GM12878 (cell line): ENCODE results near the gene BFSP1. TPM values are rescaled to one million over a fixed set of nuclear protein-coding genes. Genes with fewer than 3 reads are reported as not detected.

Source experiments
- ATAC-seq: fragments of 200-7000 bp; cut with Tn5 transposase; 3 replicates; pipeline ENCODE4 v1.9.1; 2020; ENCODE audit warnings: mild to moderate bottlenecking, moderate library complexity
- BruUV-seq: library from RNA; stranded (reverse); fragments of 400-500 nt; replicated peaks from 2 replicates; lab custom pipeline; 2021; lab: Mats Ljungman, UMichigan
- CTCF ChIA-PET: fragments of 300-600 bp; sonication (Branson Sonifier 250); formaldehyde crosslinking; extraction: SDS; loops from one replicate; lab custom pipeline; 2021; ENCODE audit warnings: inconsistent platforms; lab: Yijun Ruan, JAX
- POLR2A ChIA-PET: fragments of 350-600 bp; formaldehyde crosslinking; extraction: SDS; loops from one replicate; lab custom pipeline; 2021; ENCODE audit warnings: inconsistent platforms; lab: Charles Lee
- RAD21 ChIA-PET: fragments of 300-600 bp; sonication (Branson Sonifier 250); formaldehyde crosslinking; loops from one replicate; lab custom pipeline; 2023; ENCODE audit warnings: antibody characterized with exemption; ENCODE audit not compliant: unreplicated experiment; lab: Charles Lee
- SMC1A ChIA-PET: fragments of 300-600 bp; sonication (Branson Sonifier 250); formaldehyde crosslinking; loops from one replicate; lab custom pipeline; 2023; ENCODE audit not compliant: unreplicated experiment, uncharacterized antibody; lab: Charles Lee
- DNase-seq: peaks from one replicate; pipeline ENCODE4 v3.0.0-alpha.2; 2011; ENCODE audit warnings: low read depth, low spot score
- FAIRE-seq: peaks from 3 replicates; lab custom pipeline; 2011; peaks lifted over from hg19 to GRCh38; lab: Jason Lieb, UNC
- H2AFZ ChIP-seq: 2 replicates; pipeline ENCODE4 v1.6.0; 2011; ENCODE audit warnings: low read depth, low read length, control low read depth; ENCODE audit not compliant: control insufficient read depth
- H3K27ac ChIP-seq: 2 replicates; pipeline ENCODE4 v1.5.1; 2011; ENCODE audit warnings: control low read depth; ENCODE audit not compliant: control insufficient read depth, insufficient read depth
- H3K27me3 ChIP-seq, 2 experiments: replicated peaks in 1 of 2; 2 replicates each; pipeline versions ENCODE4 v1.6.0 to v1.6.1; 2011; ENCODE audit warnings: low read length in 1 of 2; ENCODE audit not compliant: control insufficient read depth in 2 of 2, insufficient read depth in 2 of 2
- H3K36me3 ChIP-seq, 2 experiments: 2 replicates each; pipeline ENCODE4 v1.5.1; 2011; ENCODE audit warnings: low read length in 1 of 2; ENCODE audit not compliant: control insufficient read depth in 2 of 2, insufficient read depth in 2 of 2
- H3K4me1 ChIP-seq: 2 replicates; pipeline ENCODE4 v1.6.1; 2011; ENCODE audit warnings: mild to moderate bottlenecking, low read length, moderate library complexity, mixed read lengths; ENCODE audit not compliant: control insufficient read depth, insufficient read depth
- H3K4me2 ChIP-seq: 2 replicates; pipeline ENCODE4 v1.6.0; 2011; ENCODE audit warnings: control low read depth; ENCODE audit not compliant: control insufficient read depth, insufficient read depth
- H3K4me3 ChIP-seq: fragments of 200-600 bp; sonication (generic); 2 replicates; pipeline ENCODE4 v1.5.1; 2016
- H3K79me2 ChIP-seq: 2 replicates; pipeline ENCODE4 v1.6.0; 2011; ENCODE audit warnings: low read length; ENCODE audit not compliant: control insufficient read depth, insufficient read depth
- H3K9ac ChIP-seq: 2 replicates; pipeline ENCODE4 v1.8.0; 2011; ENCODE audit warnings: low read length, control low read depth, mixed read lengths; ENCODE audit not compliant: control insufficient read depth, insufficient read depth
- H3K9me3 ChIP-seq: replicated peaks from 3 replicates; pipeline ENCODE4 v1.5.1; 2011; ENCODE audit warnings: mild to moderate bottlenecking, low read length; ENCODE audit not compliant: control insufficient read depth, insufficient read depth
- H4K20me1 ChIP-seq: 2 replicates; pipeline ENCODE4 v1.6.0; 2011; ENCODE audit not compliant: control insufficient read depth, insufficient read depth
- DPF2 ChIP-seq: fragments of 450-650 bp; IDR thresholded peaks from 2 replicates; pipeline ENCODE4 v1.6.1; 2017; ENCODE audit warnings: mild to moderate bottlenecking
- EP300 ChIP-seq, 2 experiments: fragments of 150-350 bp in 1 of 2; IDR thresholded peaks; 2 replicates each; pipeline ENCODE4 v1.6.1; 2011 to 2012; ENCODE audit warnings: low read depth in 2 of 2, low read length in 2 of 2, borderline replicate concordance in 1 of 2, improper control_type of control experiment in 1 of 2, inconsistent platforms in 1 of 2; ENCODE audit not compliant: control insufficient read depth in 1 of 2
- EZH2 ChIP-seq: IDR thresholded peaks from 2 replicates; pipeline ENCODE4 v1.6.1; 2012; ENCODE audit warnings: low read depth, mild to moderate bottlenecking, control low read depth, inconsistent platforms, low read length, borderline replicate concordance; ENCODE audit not compliant: control insufficient read depth
- LARP7 ChIP-seq: fragments of 450-650 bp; IDR thresholded peaks from 2 replicates; pipeline ENCODE4 v1.6.1; 2017; ENCODE audit warnings: mild to moderate bottlenecking
- MXI1 ChIP-seq: fragments of 150-350 bp; IDR thresholded peaks from 2 replicates; pipeline ENCODE4 v1.6.1; 2011; ENCODE audit warnings: low read depth, mild to moderate bottlenecking, inconsistent platforms, low read length, improper control_type of control experiment
- POU2F2 ChIP-seq: IDR thresholded peaks from 3 replicates; pipeline ENCODE4 v1.6.1; 2011; ENCODE audit warnings: low read depth, mild to moderate bottlenecking, low read length, borderline replicate concordance
- RAD21 ChIP-seq: IDR thresholded peaks from 2 replicates; pipeline ENCODE4 v1.6.1; 2011; ENCODE audit warnings: mild to moderate bottlenecking, low read depth, low read length, moderate library complexity; ENCODE audit not compliant: insufficient read depth
- RBBP5 ChIP-seq: fragments of 200-600 bp; sonication (generic); conservative IDR thresholded peaks from 2 replicates; pipeline ENCODE4 v1.6.1; 2016
- RUNX3 ChIP-seq: IDR thresholded peaks from 2 replicates; pipeline ENCODE4 v1.6.1; 2012; ENCODE audit warnings: low read length, inconsistent platforms
- SMC3 ChIP-seq: IDR thresholded peaks from 2 replicates; pipeline ENCODE4 v1.6.1; 2011; ENCODE audit warnings: low read length, improper control_type of control experiment, borderline replicate concordance
- ZNF217 ChIP-seq: fragments of 450-650 bp; IDR thresholded peaks from 2 replicates; pipeline ENCODE4 v1.6.1; 2017; ENCODE audit warnings: antibody characterized with exemption, mild to moderate bottlenecking
- ZNF622 ChIP-seq: fragments of 450-650 bp; IDR thresholded peaks from 2 replicates; pipeline ENCODE4 v1.6.1; 2017; ENCODE audit warnings: mild to moderate bottlenecking, inconsistent platforms
- ZSCAN29 ChIP-seq: fragments of 450-650 bp; IDR thresholded peaks from 2 replicates; pipeline ENCODE4 v1.6.1; 2017; ENCODE audit warnings: mild to moderate bottlenecking, moderate library complexity
- WGBS: methylation state at CpG from one replicate; pipeline ENCODE4 v1.1.6; 2016; ENCODE audit warnings: low lambda C conversion rate; ENCODE audit not compliant: insufficient replicate concordance, insufficient coverage; ENCODE audit errors: missing lambda C conversion rate; 5-methylcytosine and 5-hydroxymethylcytosine counted together
- in situ Hi-C: fragments of 300-500 bp; cut with MboI; formaldehyde crosslinking; loops from 9 replicates; pipeline ENCODE4 v1.14.3; 2018; ENCODE audit warnings: mixed read lengths
- intact Hi-C: fragments of 100-400 bp; cut with micrococcal nuclease; formaldehyde crosslinking; loops from one replicate; pipeline ENCODE4 v1.14.2; 2022; ENCODE audit not compliant: unreplicated experiment
- polyA plus RNA-seq, 11 experiments: library from polyadenylated mRNA; depleted of rRNA in 4 of 11; unstranded in 6 of 11; stranded (reverse) in 5 of 11; fragments of >200 nt; fragmentation: Nextera tagmentation in 4 of 11; fragmentation: Illumina TruSeq in 1 of 11; extraction: Ambion mirVana in 4 of 11; extraction: Trizol in 1 of 11; gene quantifications; 1 replicate in 1 of 11; 2 replicates in 10 of 11; pipeline versions ENCODE4 v1.2.1 to v1.2.3, GENCODE V29; 2011 to 2016; ENCODE audit warnings: inconsistent platforms in 2 of 11, missing spikeins in 2 of 11, low read depth in 1 of 11
- total RNA-seq, 4 experiments: library from RNA; depleted of rRNA in 3 of 4; stranded (reverse); fragments of >200 nt in 3 of 4; fragmentation: Illumina TruSeq in 1 of 4; extraction: Trizol in 1 of 4; gene quantifications; 2 replicates each; pipeline versions ENCODE4 v1.2.1 to v1.2.3, GENCODE V29; 2013 to 2021
- TF ChIP-seq, protein P1 (sequence below): IDR thresholded peaks from 2 replicates; pipeline ENCODE4 v1.6.1; 2012; ENCODE audit warnings: low read depth, low read length, improper control_type of control experiment
- TF ChIP-seq, protein P2 (sequence below): fragments of 450-650 bp; IDR thresholded peaks from 2 replicates; pipeline ENCODE4 v1.6.1; 2018; ENCODE audit warnings: mild to moderate bottlenecking, low read depth, moderate library complexity; ENCODE audit not compliant: partially characterized antibody
- TF ChIP-seq, protein P3 (sequence below), 3 experiments: IDR thresholded peaks in 2 of 3; conservative IDR thresholded peaks in 1 of 3; 2 replicates each; pipeline ENCODE4 v1.5.1; 2011; ENCODE audit warnings: low read depth in 3 of 3, low read length in 3 of 3, mild to moderate bottlenecking in 3 of 3, control low read depth in 2 of 3, moderate library complexity in 2 of 3, inconsistent platforms in 1 of 3, mixed read lengths in 1 of 3; ENCODE audit not compliant: control insufficient read depth in 2 of 3, insufficient read depth in 1 of 3; ENCODE audit errors: extremely low read depth in 1 of 3

The BFSP1 gene
- total and polyA plus RNA-seq, 10 of the 15 experiments (the other 5 are each of a cell fraction or from before 2014, with no cell fraction given) = 0.06 to 0.22 (median 0.11) TPM; not detected in 3

DNA sequence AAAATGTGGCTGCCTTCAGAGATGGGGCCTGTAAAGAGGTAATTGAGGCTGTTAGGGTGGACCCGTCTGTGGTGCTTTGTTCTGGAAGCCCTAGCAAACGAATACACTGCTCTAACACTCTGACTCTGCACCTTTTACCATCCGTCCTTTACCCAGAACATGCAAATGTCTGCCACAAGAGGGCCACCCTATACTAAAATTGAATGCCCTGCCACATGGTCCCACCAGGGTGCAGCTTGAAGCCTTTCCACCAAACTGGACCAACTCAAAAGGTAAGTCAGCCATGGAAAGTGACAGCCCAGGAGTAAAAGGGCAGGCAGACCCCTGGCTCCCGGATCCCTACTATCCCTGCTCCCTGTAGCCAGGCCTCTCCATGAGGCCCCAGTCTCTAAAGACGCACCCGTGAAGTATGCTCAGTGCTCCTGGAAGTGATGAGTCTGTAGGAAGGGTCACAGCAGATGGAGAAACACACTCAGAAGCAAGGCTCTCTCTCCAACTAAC is 5.8 kb upstream of the BFSP1 start:
- Histone ChIP-seq H3K27me3 (no peaks in the 10 kb centered on the region), H3K9me3 (no peaks in the 10 kb centered on the region), H3K4me2 (no peak overlapping the region), H3K36me3 (no peaks in the 10 kb centered on the region), H3K9ac (no peak overlapping the region), H3K27ac (no peak overlapping the region), H3K79me2 (no peaks in the 10 kb centered on the region), H4K20me1 (no peaks in the 10 kb centered on the region), H3K4me3 (no peak overlapping the region), H3K4me1 (peaks cover 6% of the 10 kb centered on the region), H2AFZ (peak overlapping the region; percentile 51; the same call in 1 of the 2 replicates)
- ATAC-seq = peak; percentile 98
- ChIA-PET RAD21 (interaction anchor here (0.6 to 1.7 kb wide), 11 partner anchors 25 to 483 kb away, joined by 3 to 12 read pairs (median 3); partner anchors contain the start of gene RRBP1), CTCF (interaction anchor here (0.6 to 1.7 kb wide), 14 partner anchors 10 to 484 kb away, joined by 3 to 20 read pairs (median 4); no protein-coding TSS in a partner anchor), SMC1A (interaction anchor here (0.6 to 1.6 kb wide), 10 partner anchors 34 to 1086 kb away, joined by 3 to 14 read pairs (median 4); no protein-coding TSS in a partner anchor), POLR2A (no interaction called here)
- in situ Hi-C loops = loop anchor here (5.0 kb wide), 3 partner anchors 80 to 460 kb away; no protein-coding TSS in a partner anchor
- WGBS = 32% methylated on average over 6 of the region's 6 CpGs
- BruUV-seq = no TSS peak
- peak; percentile 96 for FAIRE-seq
- no peak for DNase-seq
- intact Hi-C loops = loop anchor here (1.0 to 2.0 kb wide), 4 partner anchors 80 to 459 kb away; no protein-coding TSS in a partner anchor
- TF ChIP-seq, protein P1, sequence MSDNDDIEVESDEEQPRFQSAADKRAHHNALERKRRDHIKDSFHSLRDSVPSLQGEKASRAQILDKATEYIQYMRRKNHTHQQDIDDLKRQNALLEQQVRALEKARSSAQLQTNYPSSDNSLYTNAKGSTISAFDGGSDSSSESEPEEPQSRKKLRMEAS = peak; percentile 85
- TF ChIP-seq, protein P2, sequence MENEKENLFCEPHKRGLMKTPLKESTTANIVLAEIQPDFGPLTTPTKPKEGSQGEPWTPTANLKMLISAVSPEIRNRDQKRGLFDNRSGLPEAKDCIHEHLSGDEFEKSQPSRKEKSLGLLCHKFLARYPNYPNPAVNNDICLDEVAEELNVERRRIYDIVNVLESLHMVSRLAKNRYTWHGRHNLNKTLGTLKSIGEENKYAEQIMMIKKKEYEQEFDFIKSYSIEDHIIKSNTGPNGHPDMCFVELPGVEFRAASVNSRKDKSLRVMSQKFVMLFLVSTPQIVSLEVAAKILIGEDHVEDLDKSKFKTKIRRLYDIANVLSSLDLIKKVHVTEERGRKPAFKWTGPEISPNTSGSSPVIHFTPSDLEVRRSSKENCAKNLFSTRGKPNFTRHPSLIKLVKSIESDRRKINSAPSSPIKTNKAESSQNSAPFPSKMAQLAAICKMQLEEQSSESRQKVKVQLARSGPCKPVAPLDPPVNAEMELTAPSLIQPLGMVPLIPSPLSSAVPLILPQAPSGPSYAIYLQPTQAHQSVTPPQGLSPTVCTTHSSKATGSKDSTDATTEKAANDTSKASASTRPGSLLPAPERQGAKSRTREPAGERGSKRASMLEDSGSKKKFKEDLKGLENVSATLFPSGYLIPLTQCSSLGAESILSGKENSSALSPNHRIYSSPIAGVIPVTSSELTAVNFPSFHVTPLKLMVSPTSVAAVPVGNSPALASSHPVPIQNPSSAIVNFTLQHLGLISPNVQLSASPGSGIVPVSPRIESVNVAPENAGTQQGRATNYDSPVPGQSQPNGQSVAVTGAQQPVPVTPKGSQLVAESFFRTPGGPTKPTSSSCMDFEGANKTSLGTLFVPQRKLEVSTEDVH = no peak
- TF ChIP-seq ZSCAN29 = no peak
- TF ChIP-seq RAD21 = peak; percentile 95
- TF ChIP-seq ZNF217 = no peak
- TF ChIP-seq ZNF622 = no peak
- no peak for TF ChIP-seq EP300 (IDR thresholded peaks at IDR 0.05; ENCODE audit: borderline replicate concordance in 1 of 2, control insufficient read depth in 1 of 2, low read depth in 2 of 2, low read length in 2 of 2)
- TF ChIP-seq SMC3 = peak; percentile 96
- TF ChIP-seq RBBP5 = no peak
- 0 out of 2 replicates have a peak, but pooled peaks have one; percentile 18 for TF ChIP-seq RUNX3
- peak; percentile 85; the same call in 2 of the 3 replicates for TF ChIP-seq POU2F2
- no peak for TF ChIP-seq DPF2
- TF ChIP-seq EZH2 = no peak
- TF ChIP-seq, protein P3, sequence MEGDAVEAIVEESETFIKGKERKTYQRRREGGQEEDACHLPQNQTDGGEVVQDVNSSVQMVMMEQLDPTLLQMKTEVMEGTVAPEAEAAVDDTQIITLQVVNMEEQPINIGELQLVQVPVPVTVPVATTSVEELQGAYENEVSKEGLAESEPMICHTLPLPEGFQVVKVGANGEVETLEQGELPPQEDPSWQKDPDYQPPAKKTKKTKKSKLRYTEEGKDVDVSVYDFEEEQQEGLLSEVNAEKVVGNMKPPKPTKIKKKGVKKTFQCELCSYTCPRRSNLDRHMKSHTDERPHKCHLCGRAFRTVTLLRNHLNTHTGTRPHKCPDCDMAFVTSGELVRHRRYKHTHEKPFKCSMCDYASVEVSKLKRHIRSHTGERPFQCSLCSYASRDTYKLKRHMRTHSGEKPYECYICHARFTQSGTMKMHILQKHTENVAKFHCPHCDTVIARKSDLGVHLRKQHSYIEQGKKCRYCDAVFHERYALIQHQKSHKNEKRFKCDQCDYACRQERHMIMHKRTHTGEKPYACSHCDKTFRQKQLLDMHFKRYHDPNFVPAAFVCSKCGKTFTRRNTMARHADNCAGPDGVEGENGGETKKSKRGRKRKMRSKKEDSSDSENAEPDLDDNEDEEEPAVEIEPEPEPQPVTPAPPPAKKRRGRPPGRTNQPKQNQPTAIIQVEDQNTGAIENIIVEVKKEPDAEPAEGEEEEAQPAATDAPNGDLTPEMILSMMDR (IDR thresholded peaks at IDR 0.05 in 2 of 3, conservative IDR thresholded peaks at IDR 0.05 in 1 of 3; ENCODE audit: control insufficient read depth in 2 of 3, extremely low read depth in 1 of 3, insufficient read depth in 1 of 3, low read depth in 3 of 3, low read length in 3 of 3) = peak; percentile 83 to 93 (median 84)
- TF ChIP-seq MXI1 = no peak
- TF ChIP-seq LARP7 = no peak
